Testis (tissue), 3 donors: Measurements from ENCODE around the gene FOXRED2. TPM values are rescaled to one million over a fixed set of nuclear protein-coding genes. Genes with fewer than 3 reads are reported as not detected.

Experiments
- DNase-seq: peaks from one replicate; pipeline ENCODE4 v3.0.0-alpha.2; 2019
- H3K27ac ChIP-seq, 2 donors: fragments of 200-600 bp; sonication (generic); one replicate each; pipeline ENCODE4 v1.5.1; 2019
- H3K27me3 ChIP-seq: fragments of 200-600 bp; sonication (generic); one replicate; pipeline ENCODE4 v1.5.1; 2019
- H3K36me3 ChIP-seq: fragments of 200-600 bp; sonication (generic); one replicate; pipeline ENCODE4 v1.5.1; 2017; ENCODE audit warnings: low read depth; ENCODE audit errors: missing control alignments
- H3K4me1 ChIP-seq: fragments of 200-600 bp; sonication (generic); one replicate; pipeline ENCODE4 v1.5.1; 2019
- H3K4me3 ChIP-seq, 2 donors: fragments of 200-600 bp; sonication (generic); one replicate each; pipeline ENCODE4 v1.5.1; 2017 to 2019
- H3K9me3 ChIP-seq: fragments of 200-600 bp; sonication (generic); one replicate; pipeline ENCODE4 v1.5.1; 2017
- POLR2A ChIP-seq: fragments of 450-650 bp; IDR thresholded peaks from one replicate; pipeline ENCODE4 v1.6.1; 2017; ENCODE audit warnings: antibody characterized with exemption, mild to moderate bottlenecking, moderate library complexity
- WGBS, 2 donors: methylation state at CpG; one replicate each; pipeline ENCODE4 v1.1.5; 2018; 5-methylcytosine and 5-hydroxymethylcytosine counted together
- intact Hi-C: fragments of 100-400 bp; cut with DNase I; formaldehyde crosslinking; loops from one replicate; pipeline ENCODE4 v1.15.1; 2023; ENCODE audit warnings: low total_unique reads
- polyA plus RNA-seq: library from polyadenylated mRNA; stranded (reverse); fragments of 350-450 nt; fragmentation: Illumina TruSeq; extraction: RNeasy Lipid Tissue Mini Kit (QIAGEN cat#74804); gene quantifications from one replicate; pipeline ENCODE4 v1.2.3, GENCODE V29; 2014; ENCODE audit warnings: low read depth, low replicate concordance; ENCODE audit not compliant: insufficient read depth
- total RNA-seq, 2 donors: library from RNA; depleted of rRNA; stranded (reverse); fragments of >200 nt; gene quantifications; one replicate each; pipeline ENCODE4 v1.2.3, GENCODE V29; 2016
- TF ChIP-seq, protein P1 (sequence below), 3 experiments: fragments of 450-650 bp in 2 of 3; fragments of 200-600 bp in 1 of 3; sonication (generic) in 1 of 3; IDR thresholded peaks; one replicate each; pipeline ENCODE4 v1.5.1; 2016 to 2019; ENCODE audit warnings: antibody characterized with exemption in 3 of 3, mild to moderate bottlenecking in 2 of 3, moderate library complexity in 1 of 3

Gene FOXRED2
- total and polyA plus RNA-seq, 3 donors from 2014 or later = 17.7 to 34.6 (median 23.8) TPM

DNA sequence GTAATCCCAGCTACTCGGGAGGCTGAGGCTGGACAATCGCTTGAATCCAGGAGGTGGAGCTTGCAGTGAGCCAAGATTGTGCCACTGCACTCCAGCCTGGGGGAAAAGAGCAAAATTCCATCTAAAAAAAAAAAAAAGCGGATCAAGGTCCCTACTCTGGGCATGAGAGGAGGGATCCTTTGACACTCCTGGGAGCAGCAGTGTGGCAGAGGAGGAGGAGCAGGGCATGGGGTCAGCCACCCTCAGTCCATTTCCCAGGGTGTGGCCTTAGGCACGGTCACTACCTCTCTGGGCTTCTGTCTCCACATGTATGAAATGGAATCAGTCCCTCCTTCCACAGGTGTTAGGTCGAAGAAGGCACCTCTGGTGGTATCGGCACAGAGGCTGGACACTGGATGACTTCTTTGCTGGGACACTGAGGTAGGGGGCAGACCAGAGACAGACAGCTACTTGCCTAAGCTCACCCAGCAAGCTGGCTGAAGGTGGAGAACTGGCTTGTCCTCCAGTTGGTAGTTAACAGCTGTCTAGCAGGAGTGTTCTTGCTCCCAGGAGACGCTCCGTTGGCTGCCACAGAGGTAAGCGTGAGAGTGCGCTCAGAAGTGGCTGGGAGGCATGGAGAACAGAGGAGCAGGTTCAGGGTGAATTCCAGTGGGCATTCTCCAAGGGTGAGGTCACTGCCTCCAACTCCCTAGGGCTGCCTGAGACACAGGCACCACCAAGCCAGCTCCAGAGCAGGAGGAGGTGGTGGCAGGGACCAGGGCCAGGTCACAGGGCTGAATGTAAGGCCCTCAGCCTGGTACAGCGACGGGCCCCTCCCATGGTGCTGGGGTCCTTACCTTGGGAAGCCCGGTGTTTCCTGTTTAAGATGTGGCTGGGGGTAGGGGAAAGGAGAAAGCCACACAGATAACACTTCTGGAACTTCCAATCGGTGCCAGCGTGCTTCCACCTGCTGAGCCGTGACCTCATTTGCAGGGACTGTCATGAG, 44.9 kb downstream of the FOXRED2 start:
- Histone ChIP-seq H3K27ac (no peak overlapping the region), H3K27me3 (no peaks in the 10 kb centered on the region), H3K4me3 (no peak overlapping the region), H3K36me3 (no peaks in the 10 kb centered on the region), H3K4me1 (peaks cover 19% of the 10 kb centered on the region), H3K9me3 (no peaks in the 10 kb centered on the region)
- TF ChIP-seq, protein P1, sequence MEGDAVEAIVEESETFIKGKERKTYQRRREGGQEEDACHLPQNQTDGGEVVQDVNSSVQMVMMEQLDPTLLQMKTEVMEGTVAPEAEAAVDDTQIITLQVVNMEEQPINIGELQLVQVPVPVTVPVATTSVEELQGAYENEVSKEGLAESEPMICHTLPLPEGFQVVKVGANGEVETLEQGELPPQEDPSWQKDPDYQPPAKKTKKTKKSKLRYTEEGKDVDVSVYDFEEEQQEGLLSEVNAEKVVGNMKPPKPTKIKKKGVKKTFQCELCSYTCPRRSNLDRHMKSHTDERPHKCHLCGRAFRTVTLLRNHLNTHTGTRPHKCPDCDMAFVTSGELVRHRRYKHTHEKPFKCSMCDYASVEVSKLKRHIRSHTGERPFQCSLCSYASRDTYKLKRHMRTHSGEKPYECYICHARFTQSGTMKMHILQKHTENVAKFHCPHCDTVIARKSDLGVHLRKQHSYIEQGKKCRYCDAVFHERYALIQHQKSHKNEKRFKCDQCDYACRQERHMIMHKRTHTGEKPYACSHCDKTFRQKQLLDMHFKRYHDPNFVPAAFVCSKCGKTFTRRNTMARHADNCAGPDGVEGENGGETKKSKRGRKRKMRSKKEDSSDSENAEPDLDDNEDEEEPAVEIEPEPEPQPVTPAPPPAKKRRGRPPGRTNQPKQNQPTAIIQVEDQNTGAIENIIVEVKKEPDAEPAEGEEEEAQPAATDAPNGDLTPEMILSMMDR (IDR thresholded peaks at IDR 0.05) = no peak
- TF ChIP-seq POLR2A = no peak
- 71 to 76% methylated on average over 12 to 16 of the region's 16 CpGs for WGBS, 2 donors
- intact Hi-C loops = no loop called here
- DNase-seq = peak; percentile 38

DNA sequence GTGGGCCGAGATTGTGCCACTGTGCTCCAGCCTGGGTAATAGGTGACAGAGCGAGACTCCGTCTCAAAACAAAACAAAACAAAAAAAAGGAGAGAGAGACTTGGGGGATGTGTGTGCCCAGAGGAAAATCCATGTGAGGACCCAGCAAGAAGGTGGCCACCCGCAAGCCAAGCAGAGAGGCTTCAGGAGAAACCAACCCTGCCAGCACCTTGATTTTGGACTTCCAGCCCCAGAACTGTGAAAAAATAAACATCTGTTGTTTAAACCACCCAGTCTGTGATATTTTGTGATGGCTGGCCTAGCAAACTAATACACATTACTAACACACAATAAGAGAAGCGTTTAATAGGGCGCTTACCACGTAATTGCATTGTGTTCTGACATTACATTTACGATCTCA, 46.6 kb downstream of the FOXRED2 start:
- H3K4me3 ChIP-seq = no peak overlapping the region
- no peak overlapping the region for H3K27ac ChIP-seq
- H3K36me3 ChIP-seq = no peaks in the 10 kb centered on the region
- no peaks in the 10 kb centered on the region for H3K9me3 ChIP-seq
- no peaks in the 10 kb centered on the region for H3K27me3 ChIP-seq
- H3K4me1 ChIP-seq = peaks cover 20% of the 10 kb centered on the region
- TF ChIP-seq, protein P1 (IDR thresholded peaks at IDR 0.05) = no peak
- intact Hi-C loops = no loop called here
- WGBS, 2 donors = 95 to 96% methylated on average over 8 of the region's 8 CpGs
- DNase-seq = no peak

DNA sequence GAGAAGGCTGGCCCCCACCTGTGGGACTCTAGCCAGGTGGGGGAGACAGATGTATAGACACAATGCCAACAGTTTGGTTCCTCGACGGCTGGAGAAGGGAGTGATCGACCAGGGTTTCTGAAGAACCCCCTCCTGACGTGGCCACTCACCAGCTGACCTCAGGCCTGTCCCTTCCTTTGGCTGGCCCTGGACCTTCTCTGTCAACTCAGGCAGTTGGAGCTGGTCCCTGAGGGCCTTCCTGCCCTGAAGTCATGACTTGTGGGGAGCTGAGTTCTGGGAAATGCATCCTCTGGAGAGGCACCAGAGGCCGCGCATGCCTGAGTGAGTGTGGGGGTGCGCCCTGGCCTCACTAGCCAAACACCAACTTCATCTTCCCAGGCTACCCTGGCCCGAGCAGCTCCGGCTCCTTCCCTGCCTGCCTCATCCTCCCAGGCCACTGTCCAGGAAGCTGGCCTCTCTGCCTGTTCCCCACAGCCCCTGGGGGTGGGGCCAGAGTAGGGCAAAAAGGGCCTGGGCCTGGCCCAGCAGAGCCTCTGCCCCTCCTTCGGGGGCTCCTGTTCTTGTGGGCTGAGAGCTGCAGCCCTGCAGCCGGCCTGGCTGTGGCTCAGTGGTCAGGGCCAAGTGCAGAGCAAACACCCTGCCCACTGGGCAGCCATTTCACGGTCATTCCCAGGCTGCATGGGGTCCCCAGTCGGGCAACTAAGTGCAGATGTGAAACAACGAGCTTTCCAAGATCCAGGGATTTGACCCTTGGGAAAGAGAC, 49.0 kb downstream of the FOXRED2 start:
- no peak for TF ChIP-seq POLR2A
- TF ChIP-seq, protein P1 (IDR thresholded peaks at IDR 0.05) = no peak
- 62 to 78% methylated on average over 11 to 14 of the region's 14 CpGs for WGBS, 2 donors
- intact Hi-C loops = loop anchor here (10.0 kb wide), 1 partner anchor 73 kb away; the partner anchor contains the start of gene MYH9
- DNase-seq = no peak
- Histone ChIP-seq H3K27ac (peak overlapping the region in 1 of 2 donors; percentile 71), H3K27me3 (no peaks in the 10 kb centered on the region), H3K4me1 (peaks cover 17% of the 10 kb centered on the region), H3K36me3 (no peaks in the 10 kb centered on the region), H3K9me3 (no peaks in the 10 kb centered on the region), H3K4me3 (no peak overlapping the region)

DNA sequence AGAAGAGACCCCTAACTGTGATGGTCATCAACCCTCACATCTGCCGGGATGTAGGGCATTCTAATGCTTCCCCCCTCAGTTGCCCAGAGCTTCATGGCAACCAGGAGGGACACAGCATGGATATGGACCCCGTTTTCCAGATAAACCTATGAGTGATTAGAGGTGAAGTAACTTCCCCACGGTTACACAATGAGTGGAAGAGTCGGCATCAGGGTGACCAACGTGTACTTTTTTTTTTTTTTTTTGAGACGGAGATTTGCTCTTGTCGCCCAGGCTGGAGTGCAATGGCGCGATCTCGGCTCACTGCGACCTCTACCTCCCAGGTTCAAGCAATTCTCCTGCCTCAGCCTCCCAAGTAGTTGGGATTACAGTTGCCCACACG, 50.4 kb downstream of the FOXRED2 start:
- 80 to 84% methylated on average over 12 of the region's 12 CpGs for WGBS, 2 donors
- Histone ChIP-seq H3K9me3 (no peaks in the 10 kb centered on the region), H3K27me3 (no peaks in the 10 kb centered on the region), H3K4me3 (no peak overlapping the region), H3K36me3 (no peaks in the 10 kb centered on the region), H3K4me1 (peaks cover 17% of the 10 kb centered on the region), H3K27ac (no peak overlapping the region)
- DNase-seq = no peak
- no peak for TF ChIP-seq POLR2A
- TF ChIP-seq, protein P1 (IDR thresholded peaks at IDR 0.05) = no peak
- intact Hi-C loops = loop anchor here (10.0 kb wide), 1 partner anchor 72 kb away; the partner anchor contains the start of gene MYH9
